ENCODE measurements around the gene PIGU.

The PIGU gene

DNA sequence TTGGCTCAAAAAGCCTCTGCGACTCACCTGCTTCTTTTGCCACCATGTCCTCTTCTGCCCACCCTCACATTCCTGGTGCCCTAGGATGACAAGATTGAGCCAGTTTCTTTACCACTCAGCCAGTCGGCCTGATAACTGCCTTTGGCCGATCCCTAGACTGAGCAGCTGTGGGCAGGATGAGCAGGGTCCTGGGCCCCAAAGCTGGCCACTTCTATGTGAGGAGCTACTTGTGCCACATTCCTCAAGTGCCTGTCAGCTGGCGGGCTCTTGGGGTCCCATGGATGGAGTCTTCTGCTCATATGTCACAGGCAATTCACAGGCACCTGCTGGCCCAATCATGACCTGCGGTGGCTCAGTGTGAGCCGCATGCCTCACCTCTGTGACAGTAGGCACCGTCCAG is 144.1 kb downstream of the PIGU start:
- Histone ChIP-seq H3K4me3 (ENCODE audit: low read length) (no peak overlapping the region), H3K27ac (ENCODE audit: low read depth, low read length) (no peak overlapping the region), H3K79me2 (ENCODE audit: control insufficient read depth, low read length) (no peaks in the 10 kb centered on the region), H3K4me2 (ENCODE audit: low read length) (no peak overlapping the region), H3K9me2 (replicated peaks; ENCODE audit: control insufficient read depth, low read length) (no peaks in the 10 kb centered on the region), H3F3A (ENCODE audit: control insufficient read depth, insufficient read depth) (no peaks in the 10 kb centered on the region), H3K4me1 (ENCODE audit: control insufficient read depth, low read length) (no peaks in the 10 kb centered on the region), H3K9me3 (ENCODE audit: control insufficient read depth, insufficient read depth, low read length) (no peaks in the 10 kb centered on the region), H3K27me3 (ENCODE audit: control insufficient read depth, low read length) (no peaks in the 10 kb centered on the region), H4K20me1 (ENCODE audit: control insufficient read depth, insufficient read depth, low read depth, low read length) (no peaks in the 10 kb centered on the region), H3K36me3 (ENCODE audit: control insufficient read depth, low read length) (peaks cover 68% of the 10 kb centered on the region)
- TF ChIP-seq EZH2phosphoT487 (IDR thresholded peaks at IDR 0.05; ENCODE audit: borderline replicate concordance, low read length) = no peak
- TF ChIP-seq, protein P1, sequence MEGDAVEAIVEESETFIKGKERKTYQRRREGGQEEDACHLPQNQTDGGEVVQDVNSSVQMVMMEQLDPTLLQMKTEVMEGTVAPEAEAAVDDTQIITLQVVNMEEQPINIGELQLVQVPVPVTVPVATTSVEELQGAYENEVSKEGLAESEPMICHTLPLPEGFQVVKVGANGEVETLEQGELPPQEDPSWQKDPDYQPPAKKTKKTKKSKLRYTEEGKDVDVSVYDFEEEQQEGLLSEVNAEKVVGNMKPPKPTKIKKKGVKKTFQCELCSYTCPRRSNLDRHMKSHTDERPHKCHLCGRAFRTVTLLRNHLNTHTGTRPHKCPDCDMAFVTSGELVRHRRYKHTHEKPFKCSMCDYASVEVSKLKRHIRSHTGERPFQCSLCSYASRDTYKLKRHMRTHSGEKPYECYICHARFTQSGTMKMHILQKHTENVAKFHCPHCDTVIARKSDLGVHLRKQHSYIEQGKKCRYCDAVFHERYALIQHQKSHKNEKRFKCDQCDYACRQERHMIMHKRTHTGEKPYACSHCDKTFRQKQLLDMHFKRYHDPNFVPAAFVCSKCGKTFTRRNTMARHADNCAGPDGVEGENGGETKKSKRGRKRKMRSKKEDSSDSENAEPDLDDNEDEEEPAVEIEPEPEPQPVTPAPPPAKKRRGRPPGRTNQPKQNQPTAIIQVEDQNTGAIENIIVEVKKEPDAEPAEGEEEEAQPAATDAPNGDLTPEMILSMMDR (IDR thresholded peaks at IDR 0.05; ENCODE audit: low read depth, low read length, poor library complexity, severe bottlenecking) = no peak

DNA sequence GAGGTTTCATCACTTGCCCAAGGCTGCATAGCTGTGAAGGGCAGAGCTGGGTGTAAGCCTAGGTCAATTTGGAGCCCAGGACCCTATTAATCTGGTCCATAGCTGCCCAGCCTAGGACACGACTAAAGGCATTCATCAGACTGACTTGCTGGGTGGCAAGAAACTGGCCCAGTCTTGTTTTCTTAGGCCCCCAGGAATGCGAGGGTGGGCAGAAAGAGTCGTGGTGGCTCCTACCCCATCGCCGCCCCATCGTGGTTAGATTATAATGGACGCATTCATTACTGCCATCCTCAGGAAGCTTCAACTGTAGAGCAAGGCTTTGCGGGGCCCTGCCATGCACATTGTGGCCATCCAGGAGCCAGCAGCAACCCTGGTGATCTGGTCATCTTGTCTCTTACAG is 144.6 kb downstream of the PIGU start:
- Histone ChIP-seq H3K4me1 (ENCODE audit: control insufficient read depth, low read length) (no peaks in the 10 kb centered on the region), H3K4me3 (ENCODE audit: low read length) (no peak overlapping the region), H3K4me2 (ENCODE audit: low read length) (no peak overlapping the region), H3K9me2 (replicated peaks; ENCODE audit: control insufficient read depth, low read length) (no peaks in the 10 kb centered on the region), H3K27ac (ENCODE audit: low read depth, low read length) (no peak overlapping the region), H3K36me3 (ENCODE audit: control insufficient read depth, low read length) (peaks cover 69% of the 10 kb centered on the region), H3K9me3 (ENCODE audit: control insufficient read depth, insufficient read depth, low read length) (no peaks in the 10 kb centered on the region), H3K79me2 (ENCODE audit: control insufficient read depth, low read length) (no peaks in the 10 kb centered on the region), H4K20me1 (ENCODE audit: control insufficient read depth, insufficient read depth, low read depth, low read length) (no peaks in the 10 kb centered on the region), H3K27me3 (ENCODE audit: control insufficient read depth, low read length) (no peaks in the 10 kb centered on the region), H3F3A (ENCODE audit: control insufficient read depth, insufficient read depth) (no peaks in the 10 kb centered on the region)
- TF ChIP-seq EZH2phosphoT487 (IDR thresholded peaks at IDR 0.05; ENCODE audit: borderline replicate concordance, low read length) = no peak
- TF ChIP-seq, protein P1 (IDR thresholded peaks at IDR 0.05; ENCODE audit: low read depth, low read length, poor library complexity, severe bottlenecking) = no peak

DNA sequence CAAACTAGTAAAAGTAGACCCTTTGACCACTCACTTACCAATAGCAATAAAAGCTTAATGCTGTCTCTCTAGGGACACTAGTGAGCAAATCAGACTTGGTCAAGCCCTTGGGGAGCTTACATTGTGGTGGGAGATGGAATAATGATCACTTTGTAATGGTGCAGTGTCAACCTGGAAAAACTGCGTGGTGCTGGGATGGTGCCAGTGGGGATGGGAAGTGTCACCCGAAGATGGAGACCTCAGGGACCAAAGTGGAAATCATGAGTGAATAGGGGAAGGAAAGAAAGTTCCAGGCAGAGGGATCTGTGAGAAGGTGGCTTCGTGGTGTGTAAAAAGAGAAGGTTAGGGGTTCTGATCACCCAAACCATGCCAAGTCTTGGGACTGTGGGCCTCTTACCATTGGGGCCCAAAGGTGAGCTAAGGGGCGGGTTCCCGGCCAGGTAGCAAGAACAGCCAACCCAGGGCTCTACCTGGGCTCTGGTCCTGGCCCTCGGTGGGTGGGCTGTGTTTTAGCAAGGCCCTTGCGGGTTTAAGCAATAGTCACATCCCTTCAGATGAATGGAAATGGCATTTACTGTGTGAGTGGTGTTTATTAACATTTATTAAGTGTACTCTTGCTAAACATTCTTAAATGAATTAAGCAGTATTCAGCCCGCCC is 145.2 kb downstream of the PIGU start:
- peaks cover 69% of the 10 kb centered on the region for H3K36me3 ChIP-seq (ENCODE audit: control insufficient read depth, low read length)
- no peaks in the 10 kb centered on the region for H3K4me1 ChIP-seq (ENCODE audit: control insufficient read depth, low read length)
- H3F3A ChIP-seq (ENCODE audit: control insufficient read depth, insufficient read depth) = no peaks in the 10 kb centered on the region
- H3K27me3 ChIP-seq (ENCODE audit: control insufficient read depth, low read length) = no peaks in the 10 kb centered on the region
- H3K9me2 ChIP-seq (replicated peaks; ENCODE audit: control insufficient read depth, low read length) = no peaks in the 10 kb centered on the region
- no peak for TF ChIP-seq EZH2phosphoT487 (IDR thresholded peaks at IDR 0.05; ENCODE audit: borderline replicate concordance, low read length)
- TF ChIP-seq, protein P1 (IDR thresholded peaks at IDR 0.05; ENCODE audit: low read depth, low read length, poor library complexity, severe bottlenecking) = no peak
- no peaks in the 10 kb centered on the region for H3K79me2 ChIP-seq (ENCODE audit: control insufficient read depth, low read length)
- H3K4me2 ChIP-seq (ENCODE audit: low read length) = no peak overlapping the region
- no peaks in the 10 kb centered on the region for H4K20me1 ChIP-seq (ENCODE audit: control insufficient read depth, insufficient read depth, low read depth, low read length)
- no peak overlapping the region for H3K4me3 ChIP-seq (ENCODE audit: low read length)
- H3K27ac ChIP-seq (ENCODE audit: low read depth, low read length) = no peak overlapping the region
- no peaks in the 10 kb centered on the region for H3K9me3 ChIP-seq (ENCODE audit: control insufficient read depth, insufficient read depth, low read length)

Data from DOHH2 (cell line).